Small intestine (tissue), 7 donors: ENCODE measurements around the gene DCP1B. TPM values are rescaled to one million over a fixed set of nuclear protein-coding genes. Genes with fewer than 3 reads are reported as not detected.

Experiments
- DNase-seq, 2 donors: peaks; one replicate each; pipeline versions ENCODE4 v3.0.0 to v3.0.0-alpha.2; 2013
- FAIRE-seq: peaks from 2 replicates; lab custom pipeline; 2012; peaks lifted over from hg19 to GRCh38; lab: Jason Lieb, UNC
- H3K27ac ChIP-seq, 3 donors: one replicate each; pipeline ENCODE4 v1.5.1; 2013; ENCODE audit warnings: low read length in 2 of 3, mild to moderate bottlenecking in 2 of 3, control low read depth in 1 of 3, inconsistent platforms in 1 of 3, low read depth in 1 of 3, moderate library complexity in 1 of 3
- H3K27me3 ChIP-seq, 3 donors: one replicate each; pipeline ENCODE4 v1.6.1; 2013; ENCODE audit warnings: low read length in 3 of 3, inconsistent platforms in 1 of 3; ENCODE audit not compliant: control insufficient read depth in 3 of 3, insufficient read depth in 3 of 3
- H3K36me3 ChIP-seq, 3 donors: one replicate each; pipeline ENCODE4 v1.6.1; 2013; ENCODE audit warnings: low read length in 3 of 3, inconsistent platforms in 1 of 3, low read depth in 1 of 3, mild to moderate bottlenecking in 1 of 3, moderate library complexity in 1 of 3; ENCODE audit not compliant: control insufficient read depth in 3 of 3, insufficient read depth in 2 of 3
- H3K4me1 ChIP-seq, 3 donors: one replicate each; pipeline ENCODE4 v1.6.1; 2013; ENCODE audit warnings: low read length in 2 of 3, inconsistent platforms in 1 of 3, low read depth in 1 of 3, mild to moderate bottlenecking in 1 of 3, moderate library complexity in 1 of 3; ENCODE audit not compliant: control insufficient read depth in 3 of 3, insufficient read depth in 2 of 3
- H3K4me3 ChIP-seq, 3 donors: one replicate each; pipeline ENCODE4 v1.5.1; 2013; ENCODE audit warnings: low read length in 3 of 3, control low read depth in 1 of 3, inconsistent platforms in 1 of 3, low read depth in 1 of 3, mild to moderate bottlenecking in 1 of 3, moderate library complexity in 1 of 3
- H3K9me3 ChIP-seq, 2 donors: one replicate each; pipeline ENCODE4 v1.6.1; 2013; ENCODE audit warnings: low read depth in 1 of 2, low read length in 1 of 2; ENCODE audit not compliant: control insufficient read depth in 2 of 2, insufficient read depth in 1 of 2
- WGBS, 3 donors: extraction: QIAGEN DNeasy Blood & Tissue Kit; methylation state at CpG; one replicate each; pipeline ENCODE4 v1.1.7; 2013; 5-methylcytosine and 5-hydroxymethylcytosine counted together
- polyA plus RNA-seq, 4 donors: library from polyadenylated mRNA; stranded (reverse) in 3 of 4; unstranded in 1 of 4; fragments of 200-250 nt in 3 of 4; fragments of 120-200 nt in 1 of 4; gene quantifications; one replicate each; pipeline versions ENCODE4 v1.2.1 to v1.2.3, GENCODE V29; 2013
- donor health status: healthy with polysubstance abuse.
- donor health status: control.
- donor health status: control.
- donor health status: Bipolar disorder and iron deficiency.
- donor health status: healthy.

Gene DCP1B
- polyA plus RNA-seq, 4 donors: 4.5 to 18.2 (median 7.9) TPM

- WGBS, 3 donors: 82 to 86% (median 85%) methylated on average over 5 of the region's 5 CpGs
- Histone ChIP-seq H3K27me3 (no peaks in the 10 kb centered on the region), H3K36me3 (peaks cover 0 to 11% (median 2%) of the 10 kb centered on the region in 3 donors), H3K4me3 (no peak overlapping the region), H3K9me3 (no peaks in the 10 kb centered on the region), H3K4me1 (peaks cover 0 to 4% (median 0%) of the 10 kb centered on the region in 3 donors), H3K27ac (no peak overlapping the region)
- FAIRE-seq: no peak
- DNase-seq: no peak
These were observed 70.2 kb downstream of the DCP1B start for GRCh38 chr12:1934068-1934467.

- FAIRE-seq: no peak
- Histone ChIP-seq H3K4me1 (no peaks in the 10 kb centered on the region), H3K4me3 (no peak overlapping the region), H3K27ac (no peak overlapping the region), H3K36me3 (peaks cover 0 to 10% (median 2%) of the 10 kb centered on the region in 3 donors), H3K9me3 (no peaks in the 10 kb centered on the region), H3K27me3 (no peaks in the 10 kb centered on the region)
- 74 to 90% (median 86%) methylated on average over 16 of the region's 16 CpGs for WGBS, 3 donors
- no peak for DNase-seq
These were observed 70.8 kb downstream of the DCP1B start for GRCh38 chr12:1933342-1934051.

DNA sequence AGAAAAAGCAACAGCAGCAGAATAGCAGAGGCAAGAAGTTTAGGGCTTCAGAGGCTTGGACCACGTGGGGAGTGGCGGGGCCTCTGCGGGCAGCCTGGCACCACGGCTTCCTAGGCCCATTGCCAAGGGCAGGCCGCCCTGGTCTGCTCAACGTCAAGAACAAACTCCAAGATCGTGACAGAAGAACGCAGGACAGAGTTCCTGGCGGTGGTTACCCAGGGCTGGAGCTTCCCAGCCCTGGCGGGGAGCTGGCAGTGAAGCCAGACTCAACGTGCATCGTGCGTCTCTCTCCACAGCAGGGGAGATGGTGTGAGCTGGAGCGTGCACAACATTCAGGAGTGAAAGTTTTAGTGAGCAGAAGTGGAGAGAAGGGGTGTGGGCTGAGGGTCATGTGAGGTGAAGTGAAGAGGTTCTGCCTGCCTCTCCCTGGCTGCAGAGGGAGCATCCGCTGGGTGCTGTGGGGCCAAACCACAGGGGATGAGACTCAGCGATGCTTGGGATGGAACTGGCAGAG lies 71.9 kb downstream of the DCP1B start:
- Histone ChIP-seq H3K27ac (no peak overlapping the region), H3K36me3 (peaks cover 0 to 3% (median 0%) of the 10 kb centered on the region in 3 donors), H3K27me3 (no peaks in the 10 kb centered on the region), H3K4me1 (no peaks in the 10 kb centered on the region), H3K4me3 (no peak overlapping the region), H3K9me3 (no peaks in the 10 kb centered on the region)
- DNase-seq (peak in 1 of 2 donors; percentile 75), FAIRE-seq (no peak)
- WGBS, 3 donors: 20 to 36% (median 36%) methylated on average over 16 of the region's 16 CpGs

- Histone ChIP-seq H3K9me3 (no peaks in the 10 kb centered on the region), H3K4me3 (no peak overlapping the region), H3K36me3 (no peaks in the 10 kb centered on the region), H3K27ac (no peak overlapping the region), H3K4me1 (no peaks in the 10 kb centered on the region), H3K27me3 (no peaks in the 10 kb centered on the region)
- no peak for DNase-seq
- no peak for FAIRE-seq
- 81 to 86% (median 81%) methylated on average over 9 of the region's 9 CpGs for WGBS, 3 donors
These were observed 72.6 kb downstream of the DCP1B start for GRCh38 chr12:1931642-1932041.

DNA sequence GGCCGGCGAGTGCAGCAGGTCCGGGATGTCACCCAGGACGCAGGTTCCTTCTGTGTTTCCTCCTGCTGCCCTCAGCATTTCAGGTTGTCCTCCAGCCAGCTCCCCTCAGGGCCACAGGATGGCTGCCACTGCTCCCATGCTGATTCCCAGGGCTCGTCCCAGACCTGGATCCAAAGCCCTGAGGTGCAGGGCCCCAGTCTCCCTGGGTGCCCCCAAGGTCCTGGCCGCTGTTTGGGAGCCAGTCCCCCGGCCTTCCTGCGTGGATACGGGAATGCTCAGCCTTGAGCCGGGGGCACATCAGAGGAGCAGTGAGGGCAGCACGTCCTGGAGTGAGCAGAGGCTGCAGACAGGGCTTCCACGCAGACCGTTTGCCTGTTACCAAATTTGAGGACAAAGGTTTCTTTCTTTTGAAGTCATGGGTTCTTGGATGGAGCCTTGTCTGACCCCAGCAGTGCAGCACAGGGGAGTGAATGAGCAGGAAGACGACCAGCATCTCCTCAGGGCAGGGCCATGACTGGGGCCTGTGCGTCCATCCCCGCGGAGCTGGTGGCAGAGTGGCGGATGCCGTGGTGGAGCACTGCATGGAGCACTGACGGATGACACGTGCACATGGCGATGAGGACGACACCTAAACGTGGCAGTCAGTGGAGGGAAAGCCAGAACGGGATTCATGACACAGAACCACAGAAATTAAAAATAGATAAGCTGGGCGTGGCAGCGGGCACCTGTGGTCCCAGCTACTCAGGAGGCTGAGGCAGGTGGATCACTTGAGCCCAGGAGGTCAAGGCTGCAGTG lies 73.3 kb downstream of the DCP1B start:
- no peak overlapping the region for H3K27ac ChIP-seq
- H3K27me3 ChIP-seq: no peaks in the 10 kb centered on the region
- WGBS, 3 donors: 81 to 83% (median 82%) methylated on average over 27 of the region's 27 CpGs
- no peak for FAIRE-seq
- no peaks in the 10 kb centered on the region for H3K9me3 ChIP-seq
- H3K36me3 ChIP-seq: no peaks in the 10 kb centered on the region
- H3K4me1 ChIP-seq: no peaks in the 10 kb centered on the region
- DNase-seq: no peak
- H3K4me3 ChIP-seq: no peak overlapping the region

DNA sequence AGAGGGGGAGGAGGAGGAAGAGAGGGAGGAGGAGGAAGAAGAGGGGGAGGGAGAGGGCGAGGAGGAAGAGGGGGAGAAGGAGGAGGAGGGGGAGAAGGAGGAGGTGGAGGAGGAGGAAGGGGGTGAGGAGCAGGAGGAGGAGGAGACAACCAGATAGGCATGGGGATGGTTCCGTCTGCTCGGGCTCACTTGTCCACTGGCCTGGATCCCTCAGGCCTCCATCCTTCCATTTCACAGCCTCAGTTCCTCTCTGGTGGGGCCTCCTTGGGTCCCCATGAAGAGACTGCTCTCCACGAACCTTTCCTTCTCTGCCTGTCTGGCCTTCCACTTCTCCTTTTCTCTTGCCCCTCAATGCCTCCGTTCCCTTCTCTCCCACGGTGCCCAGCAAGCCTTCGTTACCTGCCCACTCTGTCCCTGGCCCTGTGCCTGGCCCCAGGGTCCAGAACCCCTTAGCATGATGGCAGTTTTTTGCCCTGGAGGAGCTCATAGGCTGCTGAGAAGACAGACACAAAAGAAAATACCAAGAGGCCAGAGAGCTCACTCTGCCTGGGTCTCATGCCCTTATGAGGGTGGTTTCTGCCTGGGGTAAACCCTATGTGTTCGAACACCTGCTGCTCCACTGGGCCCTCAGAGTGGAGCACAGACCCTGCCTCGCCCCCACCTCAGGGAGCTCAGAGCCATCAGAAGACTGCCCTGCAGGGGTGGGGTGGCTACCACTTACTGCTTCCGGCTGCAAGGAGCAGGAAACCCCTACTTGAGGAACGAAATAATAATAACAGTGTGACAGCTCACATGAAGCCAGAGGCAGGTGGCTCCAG lies 74.1 kb downstream of the DCP1B start:
- Histone ChIP-seq H3K27ac (no peak overlapping the region), H3K27me3 (no peaks in the 10 kb centered on the region), H3K36me3 (no peaks in the 10 kb centered on the region), H3K4me1 (no peaks in the 10 kb centered on the region), H3K9me3 (no peaks in the 10 kb centered on the region), H3K4me3 (no peak overlapping the region)
- DNase-seq (no peak), FAIRE-seq (no peak)
- 75 to 90% (median 80%) methylated on average over 8 to 11 of the region's 11 CpGs for WGBS, 3 donors

DNA sequence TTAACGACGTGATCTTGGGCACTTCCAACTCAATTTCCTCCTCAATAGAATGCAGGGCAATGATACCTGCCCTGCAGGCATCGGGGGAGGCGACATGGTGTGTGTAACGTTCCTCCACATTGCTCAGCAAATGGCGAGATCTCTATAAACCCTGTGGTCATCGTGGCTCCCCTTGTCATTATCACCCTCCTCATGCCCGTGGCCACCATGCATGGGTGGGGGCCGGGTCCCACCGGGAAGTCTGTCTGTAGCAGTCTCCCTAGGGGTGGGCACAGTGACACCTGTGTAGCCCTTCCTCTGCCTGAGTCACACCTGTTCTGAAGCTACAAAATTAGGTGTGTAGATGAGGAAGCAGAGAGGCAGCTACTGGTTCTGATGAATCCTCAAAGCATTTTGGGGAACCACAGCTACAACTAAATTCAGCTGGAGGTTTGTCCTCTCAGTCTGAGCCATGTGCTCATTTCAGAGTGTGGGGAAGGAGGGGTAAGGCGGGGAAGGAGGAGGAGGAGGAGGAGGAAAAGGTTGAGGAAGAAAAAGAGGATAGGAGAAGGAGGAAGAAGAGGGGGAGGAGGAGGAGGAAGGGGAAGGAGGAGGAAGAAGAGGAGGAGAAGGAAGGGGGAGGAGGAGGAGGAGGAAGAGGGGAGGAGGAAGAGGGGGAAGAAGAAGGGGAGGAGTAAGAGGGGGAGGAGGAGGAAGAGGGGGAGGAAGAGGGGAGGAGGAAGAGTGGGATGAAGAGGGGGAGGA lies 74.8 kb downstream of the DCP1B start:
- Histone ChIP-seq H3K4me3 (no peak overlapping the region), H3K27me3 (no peaks in the 10 kb centered on the region), H3K27ac (no peak overlapping the region), H3K9me3 (no peaks in the 10 kb centered on the region), H3K36me3 (no peaks in the 10 kb centered on the region), H3K4me1 (no peaks in the 10 kb centered on the region)
- FAIRE-seq (no peak), DNase-seq (no peak)
- 78 to 91% (median 84%) methylated on average over 11 of the region's 11 CpGs for WGBS, 3 donors
